HG02885 (cell line): ENCODE measurements around the gene BAMBI.

Source experiments
- ATAC-seq: cut with Tn5 transposase; IDR thresholded peaks from one replicate; pipeline ENCODE4 v1.9.1; 2021; ENCODE audit warnings: mild to moderate bottlenecking; ENCODE audit not compliant: unreplicated experiment, poor library complexity

BAMBI gene

DNA sequence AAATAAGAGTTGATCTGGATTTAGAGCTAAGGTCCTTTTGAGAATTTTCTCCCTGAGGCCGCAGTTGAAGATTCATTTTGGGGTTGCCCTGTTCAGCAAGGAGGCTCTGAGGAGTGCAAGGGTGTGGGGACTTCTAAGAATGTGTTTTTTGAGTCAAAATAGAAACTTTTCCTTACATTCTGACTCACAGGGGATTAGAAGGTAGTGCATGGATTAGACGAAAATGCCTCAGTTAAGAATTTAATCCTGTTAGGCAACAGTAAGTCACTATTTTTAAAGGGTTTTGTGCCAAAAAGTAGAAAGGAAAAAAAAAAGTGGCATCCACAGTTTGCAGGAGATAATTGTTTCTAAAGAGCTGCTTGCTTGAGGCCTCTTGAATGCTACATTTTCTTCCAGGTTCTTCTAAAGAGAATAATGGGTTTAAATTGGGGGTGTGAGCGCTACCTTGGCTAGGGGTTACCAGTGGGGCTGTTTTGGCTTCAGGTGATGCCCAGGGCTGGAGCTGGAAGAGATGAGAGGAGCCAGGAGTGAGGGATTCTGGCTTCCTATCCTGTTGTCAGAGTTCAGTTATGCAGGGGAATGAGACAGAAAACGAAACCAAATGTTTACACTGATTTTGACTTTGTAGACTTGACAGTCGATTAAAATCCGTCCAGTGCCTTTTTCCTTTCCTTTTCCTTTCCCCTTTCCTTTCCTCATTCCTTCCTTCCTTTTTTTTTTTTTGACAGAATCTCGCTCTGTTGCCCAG is 52.9 kb downstream of the BAMBI start:
- ATAC-seq: no peak

DNA sequence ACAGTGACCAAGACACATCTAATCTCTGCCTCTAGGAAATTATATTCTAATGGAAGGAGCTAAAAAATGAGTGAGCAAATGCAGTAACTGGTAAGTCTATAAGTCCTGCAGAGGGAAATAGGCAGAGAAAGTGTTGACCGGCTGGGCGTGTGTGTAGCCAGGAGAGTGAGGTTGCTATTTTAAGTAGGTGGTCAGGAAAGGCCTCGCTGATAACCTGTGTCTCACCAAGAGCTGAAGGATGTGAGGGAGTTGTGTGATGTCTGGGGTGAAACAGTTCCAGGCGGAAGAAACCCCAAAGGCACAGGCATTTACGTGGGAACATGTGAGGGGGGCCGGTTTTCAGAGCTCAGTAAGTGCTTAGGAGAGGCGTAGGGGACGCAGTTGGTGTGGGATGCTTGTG is 54.8 kb downstream of the BAMBI start:
- no peak for ATAC-seq
